Liver (tissue), 9 donors: Measurements from ENCODE around the gene KCTD16. TPM values are rescaled to one million over a fixed set of nuclear protein-coding genes. Genes with fewer than 3 reads are reported as not detected.

ENCODE experiments used
- DNase-seq: peaks from one replicate; pipeline ENCODE4 v3.0.0-alpha.2; 2017; ENCODE audit warnings: low spot score
- H3K27ac ChIP-seq, 2 donors: one replicate each; pipeline ENCODE4 v1.7.0; 2013; ENCODE audit warnings: inconsistent platforms in 2 of 2, low read length in 2 of 2, control low read depth in 1 of 2, low read depth in 1 of 2, mild to moderate bottlenecking in 1 of 2
- H3K27me3 ChIP-seq, 4 donors: one replicate each; pipeline versions ENCODE4 v1.6.1 to v1.7.0; 2013; ENCODE audit warnings: low read length in 3 of 4, inconsistent platforms in 1 of 4, mild to moderate bottlenecking in 1 of 4, moderate library complexity in 1 of 4; ENCODE audit not compliant: control insufficient read depth in 4 of 4, insufficient read depth in 4 of 4
- H3K36me3 ChIP-seq, 4 donors: one replicate each; pipeline versions ENCODE4 v1.6.1 to v1.7.0; 2013; ENCODE audit warnings: low read length in 3 of 4, mild to moderate bottlenecking in 3 of 4, low read depth in 1 of 4, moderate library complexity in 1 of 4; ENCODE audit not compliant: control insufficient read depth in 4 of 4, insufficient read depth in 3 of 4
- H3K4me1 ChIP-seq, 4 donors: one replicate each; pipeline versions ENCODE4 v1.6.1 to v1.7.0; 2013; ENCODE audit warnings: low read length in 3 of 4, mild to moderate bottlenecking in 3 of 4, moderate library complexity in 1 of 4; ENCODE audit not compliant: control insufficient read depth in 4 of 4, insufficient read depth in 4 of 4
- H3K4me3 ChIP-seq, 3 donors: one replicate each; pipeline versions ENCODE4 v1.6.1 to v1.7.0; 2013; ENCODE audit warnings: low read length in 3 of 3, control low read depth in 1 of 3, low read depth in 1 of 3, mild to moderate bottlenecking in 1 of 3
- H3K9ac ChIP-seq, 2 donors: one replicate each; pipeline ENCODE4 v1.7.0; 2013; ENCODE audit warnings: low read length in 2 of 2, mild to moderate bottlenecking in 2 of 2, moderate library complexity in 2 of 2, control low read depth in 1 of 2, low read depth in 1 of 2
- H3K9me3 ChIP-seq, 4 donors: one replicate each; pipeline versions ENCODE4 v1.6.1 to v1.7.0; 2013; ENCODE audit warnings: low read length in 3 of 4; ENCODE audit not compliant: control insufficient read depth in 4 of 4
- EGR1 ChIP-seq, 2 donors: IDR thresholded peaks; 2 replicates each; pipeline ENCODE4 v1.6.1; 2016 to 2018; ENCODE audit warnings: antibody characterized with exemption in 2 of 2, low read depth in 2 of 2
- FOXA2 ChIP-seq: IDR thresholded peaks from 2 replicates; pipeline ENCODE4 v1.6.1; 2016; ENCODE audit warnings: antibody characterized with exemption
- HNF4G ChIP-seq: IDR thresholded peaks from 2 replicates; pipeline ENCODE4 v1.6.1; 2016; ENCODE audit warnings: antibody characterized with exemption
- MAX ChIP-seq: IDR thresholded peaks from 2 replicates; pipeline ENCODE4 v1.6.1; 2016; ENCODE audit warnings: antibody characterized with exemption
- RAD21 ChIP-seq, 2 donors: IDR thresholded peaks; 2 replicates each; pipeline ENCODE4 v1.6.1; 2016; ENCODE audit warnings: antibody characterized with exemption in 2 of 2, mild to moderate bottlenecking in 2 of 2
- TAF1 ChIP-seq: conservative IDR thresholded peaks from 2 replicates; pipeline ENCODE4 v1.6.1; 2016; ENCODE audit warnings: antibody characterized with exemption, mild to moderate bottlenecking
- YY1 ChIP-seq: IDR thresholded peaks from 2 replicates; pipeline ENCODE4 v1.6.1; 2016; ENCODE audit warnings: antibody characterized with exemption, mild to moderate bottlenecking
- ZBTB33 ChIP-seq: IDR thresholded peaks from 2 replicates; pipeline ENCODE4 v1.6.1; 2016; ENCODE audit warnings: antibody characterized with exemption
- WGBS: extraction: QIAGEN DNeasy Blood & Tissue Kit; methylation state at CpG from one replicate; pipeline ENCODE4 v1.1.7; 2013; 5-methylcytosine and 5-hydroxymethylcytosine counted together
- polyA plus RNA-seq, 2 donors: library from polyadenylated mRNA; stranded (reverse) in 1 of 2; unstranded in 1 of 2; fragments of 200-250 nt in 1 of 2; fragments of >200 nt in 1 of 2; fragmentation: Nextera tagmentation in 1 of 2; extraction: Ambion mirVana in 1 of 2; gene quantifications; one replicate each; pipeline versions ENCODE4 v1.2.1 to v1.2.3, GENCODE V29; 2013 to 2015
- total RNA-seq, 2 donors: library from RNA; depleted of rRNA; stranded (reverse); fragments of >200 nt; gene quantifications; one replicate each; pipeline ENCODE4 v1.2.3, GENCODE V29; 2014
- TF ChIP-seq, protein P1 (sequence below): IDR thresholded peaks from 2 replicates; pipeline ENCODE4 v1.6.1; 2016; ENCODE audit warnings: antibody characterized with exemption, mild to moderate bottlenecking
- TF ChIP-seq, protein P2 (sequence below): fragments of 150-350 bp; IDR thresholded peaks from 2 replicates; pipeline ENCODE4 v1.5.1; 2017; ENCODE audit warnings: improper control_type of control experiment, low read depth, low read length; ENCODE audit not compliant: missing input control
- donor health status: healthy.
- donor health status: healthy.
- donor health status: healthy.
- donor health status: healthy.
- donor health status: healthy.

Gene KCTD16
- total and polyA plus RNA-seq, 4 donors: under 0.01 to 0.05 (median 0.01) TPM; not detected in 1

DNA sequence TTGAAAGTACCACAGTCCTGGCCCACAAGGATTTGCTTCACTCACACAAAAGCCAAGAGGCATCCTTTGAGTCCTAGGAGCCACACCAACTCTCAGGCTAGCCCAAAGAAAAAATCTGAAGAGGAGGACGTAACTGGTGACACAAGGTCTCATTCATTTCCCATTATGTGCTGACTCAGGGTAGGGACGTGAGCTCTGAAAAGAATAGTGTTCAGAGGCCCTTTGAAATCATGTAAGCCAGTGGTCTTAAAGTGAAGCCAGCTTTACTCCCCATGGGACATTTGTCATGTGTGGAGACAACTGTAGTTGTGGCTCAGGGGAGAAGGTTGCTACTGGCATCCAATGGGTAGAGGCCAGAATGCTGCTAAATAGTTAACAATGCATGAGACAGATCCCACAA lies 332.4 kb downstream of the KCTD16 start:
- Histone ChIP-seq H3K9ac (no peak overlapping the region), H3K27ac (no peak overlapping the region), H3K4me1 (peaks cover 0 to 1% (median 0%) of the 10 kb centered on the region in 4 donors), H3K4me3 (no peak overlapping the region), H3K27me3 (no peaks in the 10 kb centered on the region), H3K36me3 (no peaks in the 10 kb centered on the region), H3K9me3 (peaks cover 0 to 2% (median 0%) of the 10 kb centered on the region in 4 donors)
- WGBS: 70% methylated on average over 2 of the region's 2 CpGs
- no peak for TF ChIP-seq MAX
- no peak for TF ChIP-seq TAF1
- TF ChIP-seq EGR1 (IDR thresholded peaks at IDR 0.05; ENCODE audit: low read depth in 2 of 2): no peak
- TF ChIP-seq ZBTB33: no peak
- TF ChIP-seq, protein P1, sequence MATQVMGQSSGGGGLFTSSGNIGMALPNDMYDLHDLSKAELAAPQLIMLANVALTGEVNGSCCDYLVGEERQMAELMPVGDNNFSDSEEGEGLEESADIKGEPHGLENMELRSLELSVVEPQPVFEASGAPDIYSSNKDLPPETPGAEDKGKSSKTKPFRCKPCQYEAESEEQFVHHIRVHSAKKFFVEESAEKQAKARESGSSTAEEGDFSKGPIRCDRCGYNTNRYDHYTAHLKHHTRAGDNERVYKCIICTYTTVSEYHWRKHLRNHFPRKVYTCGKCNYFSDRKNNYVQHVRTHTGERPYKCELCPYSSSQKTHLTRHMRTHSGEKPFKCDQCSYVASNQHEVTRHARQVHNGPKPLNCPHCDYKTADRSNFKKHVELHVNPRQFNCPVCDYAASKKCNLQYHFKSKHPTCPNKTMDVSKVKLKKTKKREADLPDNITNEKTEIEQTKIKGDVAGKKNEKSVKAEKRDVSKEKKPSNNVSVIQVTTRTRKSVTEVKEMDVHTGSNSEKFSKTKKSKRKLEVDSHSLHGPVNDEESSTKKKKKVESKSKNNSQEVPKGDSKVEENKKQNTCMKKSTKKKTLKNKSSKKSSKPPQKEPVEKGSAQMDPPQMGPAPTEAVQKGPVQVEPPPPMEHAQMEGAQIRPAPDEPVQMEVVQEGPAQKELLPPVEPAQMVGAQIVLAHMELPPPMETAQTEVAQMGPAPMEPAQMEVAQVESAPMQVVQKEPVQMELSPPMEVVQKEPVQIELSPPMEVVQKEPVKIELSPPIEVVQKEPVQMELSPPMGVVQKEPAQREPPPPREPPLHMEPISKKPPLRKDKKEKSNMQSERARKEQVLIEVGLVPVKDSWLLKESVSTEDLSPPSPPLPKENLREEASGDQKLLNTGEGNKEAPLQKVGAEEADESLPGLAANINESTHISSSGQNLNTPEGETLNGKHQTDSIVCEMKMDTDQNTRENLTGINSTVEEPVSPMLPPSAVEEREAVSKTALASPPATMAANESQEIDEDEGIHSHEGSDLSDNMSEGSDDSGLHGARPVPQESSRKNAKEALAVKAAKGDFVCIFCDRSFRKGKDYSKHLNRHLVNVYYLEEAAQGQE: no peak
- TF ChIP-seq, protein P2, sequence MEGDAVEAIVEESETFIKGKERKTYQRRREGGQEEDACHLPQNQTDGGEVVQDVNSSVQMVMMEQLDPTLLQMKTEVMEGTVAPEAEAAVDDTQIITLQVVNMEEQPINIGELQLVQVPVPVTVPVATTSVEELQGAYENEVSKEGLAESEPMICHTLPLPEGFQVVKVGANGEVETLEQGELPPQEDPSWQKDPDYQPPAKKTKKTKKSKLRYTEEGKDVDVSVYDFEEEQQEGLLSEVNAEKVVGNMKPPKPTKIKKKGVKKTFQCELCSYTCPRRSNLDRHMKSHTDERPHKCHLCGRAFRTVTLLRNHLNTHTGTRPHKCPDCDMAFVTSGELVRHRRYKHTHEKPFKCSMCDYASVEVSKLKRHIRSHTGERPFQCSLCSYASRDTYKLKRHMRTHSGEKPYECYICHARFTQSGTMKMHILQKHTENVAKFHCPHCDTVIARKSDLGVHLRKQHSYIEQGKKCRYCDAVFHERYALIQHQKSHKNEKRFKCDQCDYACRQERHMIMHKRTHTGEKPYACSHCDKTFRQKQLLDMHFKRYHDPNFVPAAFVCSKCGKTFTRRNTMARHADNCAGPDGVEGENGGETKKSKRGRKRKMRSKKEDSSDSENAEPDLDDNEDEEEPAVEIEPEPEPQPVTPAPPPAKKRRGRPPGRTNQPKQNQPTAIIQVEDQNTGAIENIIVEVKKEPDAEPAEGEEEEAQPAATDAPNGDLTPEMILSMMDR: no peak
- no peak for TF ChIP-seq RAD21 (IDR thresholded peaks at IDR 0.05)
- TF ChIP-seq FOXA2: no peak
- DNase-seq: no peak

DNA sequence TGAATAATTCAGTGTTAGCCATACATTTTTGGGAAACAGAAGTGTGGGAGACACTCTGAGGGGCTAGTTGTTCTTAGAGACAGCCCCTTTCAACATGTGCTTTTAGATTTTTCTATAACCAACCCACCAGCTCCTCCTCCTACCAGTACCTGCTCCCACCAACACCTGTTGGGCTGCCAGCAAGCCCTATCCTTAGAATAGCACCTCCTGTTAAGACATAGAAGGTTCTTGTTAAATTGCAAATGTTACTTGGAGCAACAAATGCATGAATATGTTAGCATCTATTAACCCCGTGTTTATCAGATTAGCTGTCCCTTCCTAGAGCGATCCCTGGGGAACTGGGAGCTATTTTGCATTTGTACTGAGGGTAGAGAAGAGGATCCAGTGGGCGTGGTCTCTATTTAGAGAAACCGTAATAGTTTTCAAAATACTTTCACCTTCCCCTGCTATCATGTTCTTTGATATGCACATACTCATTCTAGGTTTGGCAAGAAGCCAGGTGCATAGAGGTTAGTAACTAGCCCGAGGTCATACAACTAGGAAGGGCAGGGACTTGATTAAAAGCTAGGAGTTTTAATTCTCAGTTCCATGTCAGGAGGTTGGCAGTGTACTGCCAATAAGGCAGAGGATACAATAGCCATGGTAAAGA lies 334.4 kb downstream of the KCTD16 start:
- H3K9me3 ChIP-seq: peaks cover 0 to 2% (median 0%) of the 10 kb centered on the region in 4 donors
- no peaks in the 10 kb centered on the region for H3K27me3 ChIP-seq
- H3K4me1 ChIP-seq: peaks cover 0 to 1% (median 0%) of the 10 kb centered on the region in 4 donors
- H3K4me3 ChIP-seq: no peak overlapping the region
- H3K36me3 ChIP-seq: no peaks in the 10 kb centered on the region
- no peak for DNase-seq
- H3K9ac ChIP-seq: no peak overlapping the region
- 36% methylated on average over 5 of the region's 5 CpGs for WGBS
- no peak overlapping the region for H3K27ac ChIP-seq
- no peak for TF ChIP-seq MAX
- no peak for TF ChIP-seq TAF1
- TF ChIP-seq, protein P1: no peak
- no peak for TF ChIP-seq YY1
- no peak for TF ChIP-seq HNF4G
